Measurements from ENCODE around the gene IGFN1.

- TF ChIP-seq CTCF (conservative IDR thresholded peaks at IDR 0.05; ENCODE audit: low read depth, low read length) (no peak), SMC3 (IDR thresholded peaks at IDR 0.05; ENCODE audit: low read depth, low read length) (no peak), RAD21 (IDR thresholded peaks at IDR 0.05; ENCODE audit: low read length) (no peak), NFE2L2 (IDR thresholded peaks at IDR 0.05; ENCODE audit: low read depth, low read length) (no peak), MAFK (IDR thresholded peaks at IDR 0.05; ENCODE audit: low read depth, low read length) (no peak), MXI1 (IDR thresholded peaks at IDR 0.05; ENCODE audit: borderline replicate concordance, low read depth, low read length) (no peak), RFX5 (IDR thresholded peaks at IDR 0.05; ENCODE audit: low read depth, low read length) (no peak), POLR2A (IDR thresholded peaks at IDR 0.05; ENCODE audit: low read depth, low read length) (no peak), FOS (IDR thresholded peaks at IDR 0.05; ENCODE audit: low read depth, low read length) (no peak), CEBPB (IDR thresholded peaks at IDR 0.05; ENCODE audit: low read depth, low read length) (no peak)
Observed at GRCh38 chr1:201141418-201141817, 49.2 kb upstream of the IGFN1 start.
